SJCRH30 (cell line): ENCODE data around the gene ADAMTS5. TPM values are rescaled to one million over a fixed set of nuclear protein-coding genes. Genes with fewer than 3 reads are reported as not detected.
A peak's percentile ranks its signal among the peaks of the same experiment; 100 is the strongest.

Source experiments
- DNase-seq, 2 experiments: peaks; one replicate each; pipeline ENCODE4 v3.0.0-alpha.2; 2015 to 2020
- H3K27ac ChIP-seq: fragments of 250-450 bp; sonication (Bioruptor Pico); 2 replicates; pipeline ENCODE4 v1.5.1; 2020; ENCODE audit warnings: mild to moderate bottlenecking, moderate library complexity
- H3K27me3 ChIP-seq: fragments of 250-450 bp; sonication (Bioruptor Pico); 2 replicates; pipeline ENCODE4 v1.5.1; 2020; ENCODE audit warnings: mild to moderate bottlenecking, moderate library complexity
- H3K36me3 ChIP-seq: fragments of 250-450 bp; sonication (Bioruptor Pico); 2 replicates; pipeline ENCODE4 v1.5.1; 2020; ENCODE audit warnings: mild to moderate bottlenecking, moderate library complexity
- H3K4me1 ChIP-seq: fragments of 250-450 bp; sonication (Bioruptor Pico); 2 replicates; pipeline ENCODE4 v1.5.1; 2020; ENCODE audit warnings: mild to moderate bottlenecking, moderate library complexity
- H3K4me3 ChIP-seq: fragments of 250-450 bp; sonication (Bioruptor Pico); 2 replicates; pipeline ENCODE4 v1.5.1; 2020; ENCODE audit warnings: mild to moderate bottlenecking, moderate library complexity
- H3K9me3 ChIP-seq: fragments of 250-450 bp; sonication (Bioruptor Pico); replicated peaks from 2 replicates; pipeline ENCODE4 v1.5.1; 2020; ENCODE audit warnings: mild to moderate bottlenecking, moderate library complexity
- total RNA-seq: library from RNA; depleted of rRNA; stranded (reverse); fragments of >200 nt; shearing (Covaris generic); gene quantifications from 2 replicates; pipeline ENCODE4 v1.2.3, GENCODE V29; 2014

The ADAMTS5 gene
- total RNA-seq, 1 experiment from 2014 or later = 14.2 TPM

DNA sequence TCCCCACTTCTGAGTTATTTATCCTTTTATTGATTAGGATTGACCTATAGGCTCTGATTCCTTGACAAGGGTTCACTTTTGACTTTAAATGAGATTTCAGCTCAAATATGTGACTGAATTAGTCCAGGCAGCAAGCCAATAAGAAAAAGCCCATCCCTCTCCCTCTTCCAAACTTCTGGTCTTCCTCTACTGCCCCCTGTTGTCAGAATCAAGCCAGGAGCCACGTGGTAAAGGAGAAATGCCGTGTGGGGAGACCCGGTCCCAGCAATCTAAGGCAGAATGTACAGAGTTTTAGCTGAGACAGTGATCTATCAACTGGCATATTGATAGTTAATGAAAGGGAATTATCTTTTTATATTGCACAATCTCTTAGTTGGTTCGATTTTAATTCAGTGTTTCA lies 5.2 kb downstream of the ADAMTS5 start:
- DNase-seq = peak; percentile 47 to 73
- Histone ChIP-seq H3K36me3 (peaks cover 64% of the 10 kb centered on the region), H3K4me3 (no peak overlapping the region), H3K9me3 (no peaks in the 10 kb centered on the region), H3K27ac (no peak overlapping the region), H3K4me1 (peaks cover 51% of the 10 kb centered on the region), H3K27me3 (no peaks in the 10 kb centered on the region)

- H3K4me1 ChIP-seq = peaks cover 76% of the 10 kb centered on the region
- no peaks in the 10 kb centered on the region for H3K9me3 ChIP-seq
- no peak for DNase-seq
- H3K27ac ChIP-seq = no peak overlapping the region
- no peak overlapping the region for H3K4me3 ChIP-seq
- peaks cover 66% of the 10 kb centered on the region for H3K36me3 ChIP-seq
- H3K27me3 ChIP-seq = no peaks in the 10 kb centered on the region
These were observed 8.1 kb downstream of the ADAMTS5 start for GRCh38 chr21:26958788-26959187.

GRCh38 chr21:26956813-26957212 lies 10.1 kb downstream of the ADAMTS5 start:
- Histone ChIP-seq H3K27ac (no peak overlapping the region), H3K4me1 (peaks cover 83% of the 10 kb centered on the region), H3K4me3 (no peak overlapping the region), H3K36me3 (peaks cover 69% of the 10 kb centered on the region), H3K9me3 (no peaks in the 10 kb centered on the region), H3K27me3 (no peaks in the 10 kb centered on the region)
- no peak for DNase-seq

DNA sequence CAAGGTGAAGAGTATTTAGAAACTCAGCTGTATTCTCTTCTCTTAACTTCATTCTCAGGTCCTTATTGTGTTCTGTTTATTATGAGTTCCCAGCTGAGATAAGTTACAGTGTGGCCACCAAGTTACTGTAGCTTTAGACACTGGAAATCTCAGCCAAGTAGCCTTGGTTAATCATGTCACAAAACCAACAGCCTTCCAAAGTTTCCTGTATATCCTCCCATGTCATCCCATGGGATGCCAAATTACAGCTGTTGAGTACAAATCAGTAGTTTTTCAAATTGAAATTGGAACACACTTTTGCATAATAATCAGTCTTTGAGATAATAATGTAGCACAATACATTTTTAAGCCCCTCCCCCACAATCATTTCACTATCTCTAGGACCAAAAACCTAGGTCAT lies 10.7 kb downstream of the ADAMTS5 start:
- Histone ChIP-seq H3K9me3 (no peaks in the 10 kb centered on the region), H3K27ac (peak overlapping the region; percentile 89), H3K36me3 (peaks cover 66% of the 10 kb centered on the region), H3K4me1 (peaks cover 79% of the 10 kb centered on the region), H3K4me3 (no peak overlapping the region), H3K27me3 (no peaks in the 10 kb centered on the region)
- peak in 1 of 2 experiments; percentile 46 for DNase-seq

- Histone ChIP-seq H3K4me3 (no peak overlapping the region), H3K27ac (peak overlapping the region; percentile 89), H3K9me3 (no peaks in the 10 kb centered on the region), H3K4me1 (peaks cover 70% of the 10 kb centered on the region), H3K36me3 (peaks cover 65% of the 10 kb centered on the region), H3K27me3 (no peaks in the 10 kb centered on the region)
- peak; percentile 93 to 96 for DNase-seq
These were observed 12.2 kb downstream of the ADAMTS5 start for GRCh38 chr21:26954662-26955121.

GRCh38 chr21:26952374-26953066 lies 14.4 kb downstream of the ADAMTS5 start:
- Histone ChIP-seq H3K36me3 (peaks cover 67% of the 10 kb centered on the region), H3K4me1 (peaks cover 67% of the 10 kb centered on the region), H3K9me3 (no peaks in the 10 kb centered on the region), H3K4me3 (no peak overlapping the region), H3K27ac (peak overlapping the region; percentile 89), H3K27me3 (no peaks in the 10 kb centered on the region)
- no peak for DNase-seq

- no peak for DNase-seq
- no peak overlapping the region for H3K27ac ChIP-seq
- H3K4me1 ChIP-seq = peaks cover 65% of the 10 kb centered on the region
- no peaks in the 10 kb centered on the region for H3K9me3 ChIP-seq
- H3K36me3 ChIP-seq = peaks cover 72% of the 10 kb centered on the region
- H3K27me3 ChIP-seq = no peaks in the 10 kb centered on the region
- no peak overlapping the region for H3K4me3 ChIP-seq
These were observed 17.1 kb downstream of the ADAMTS5 start for GRCh38 chr21:26949830-26950229.

DNA sequence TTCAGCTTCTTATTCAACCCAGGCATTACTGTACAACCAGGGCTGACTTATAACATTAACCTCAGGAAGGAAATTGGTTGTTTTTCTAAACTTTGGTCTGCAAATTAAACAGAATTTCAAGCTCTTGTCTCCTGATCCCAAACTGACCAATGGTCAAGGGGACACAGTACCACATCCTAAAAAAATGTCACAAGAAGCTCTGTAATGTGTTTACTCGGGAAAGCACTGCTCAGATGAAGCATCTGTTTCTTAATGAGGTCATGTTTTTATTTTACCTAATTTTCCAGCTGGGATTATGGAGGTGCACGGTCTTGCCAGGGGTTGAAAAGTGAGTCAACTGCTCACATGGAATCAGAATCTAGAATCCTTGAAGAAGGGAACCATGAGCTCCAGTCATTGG lies 18.7 kb downstream of the ADAMTS5 start:
- Histone ChIP-seq H3K9me3 (no peaks in the 10 kb centered on the region), H3K4me3 (no peak overlapping the region), H3K36me3 (peaks cover 79% of the 10 kb centered on the region), H3K27me3 (no peaks in the 10 kb centered on the region), H3K4me1 (peaks cover 52% of the 10 kb centered on the region), H3K27ac (peak overlapping the region; percentile 80)
- DNase-seq = no peak

- H3K27me3 ChIP-seq = no peaks in the 10 kb centered on the region
- peaks cover 39% of the 10 kb centered on the region for H3K4me1 ChIP-seq
- H3K4me3 ChIP-seq = no peak overlapping the region
- H3K9me3 ChIP-seq = no peaks in the 10 kb centered on the region
- peak overlapping the region; percentile 80 for H3K27ac ChIP-seq
- no peak for DNase-seq
- H3K36me3 ChIP-seq = peaks cover 79% of the 10 kb centered on the region
These were observed 20.0 kb downstream of the ADAMTS5 start for GRCh38 chr21:26946744-26947446.

- Histone ChIP-seq H3K27me3 (no peaks in the 10 kb centered on the region), H3K36me3 (peaks cover 81% of the 10 kb centered on the region), H3K9me3 (no peaks in the 10 kb centered on the region), H3K27ac (peak overlapping the region; percentile 80), H3K4me3 (peak overlapping the region; percentile 6; the same call in 1 of the 2 replicates), H3K4me1 (peaks cover 43% of the 10 kb centered on the region)
- DNase-seq = peak; percentile 53 to 67
These were observed 20.8 kb downstream of the ADAMTS5 start for GRCh38 chr21:26945916-26946675.

GRCh38 chr21:26943921-26944320 lies 23.0 kb downstream of the ADAMTS5 start:
- Histone ChIP-seq H3K36me3 (peaks cover 84% of the 10 kb centered on the region), H3K27ac (no peak overlapping the region), H3K9me3 (no peaks in the 10 kb centered on the region), H3K4me1 (peaks cover 43% of the 10 kb centered on the region), H3K4me3 (no peak overlapping the region), H3K27me3 (no peaks in the 10 kb centered on the region)
- no peak for DNase-seq

GRCh38 chr21:26941421-26941820 lies 25.5 kb downstream of the ADAMTS5 start:
- H3K27me3 ChIP-seq = no peaks in the 10 kb centered on the region
- DNase-seq = no peak
- H3K36me3 ChIP-seq = peaks cover 88% of the 10 kb centered on the region
- peaks cover 21% of the 10 kb centered on the region for H3K4me1 ChIP-seq
- no peaks in the 10 kb centered on the region for H3K9me3 ChIP-seq
- no peak overlapping the region; the same call in 1 of the 2 replicates for H3K27ac ChIP-seq
- no peak overlapping the region for H3K4me3 ChIP-seq

DNA sequence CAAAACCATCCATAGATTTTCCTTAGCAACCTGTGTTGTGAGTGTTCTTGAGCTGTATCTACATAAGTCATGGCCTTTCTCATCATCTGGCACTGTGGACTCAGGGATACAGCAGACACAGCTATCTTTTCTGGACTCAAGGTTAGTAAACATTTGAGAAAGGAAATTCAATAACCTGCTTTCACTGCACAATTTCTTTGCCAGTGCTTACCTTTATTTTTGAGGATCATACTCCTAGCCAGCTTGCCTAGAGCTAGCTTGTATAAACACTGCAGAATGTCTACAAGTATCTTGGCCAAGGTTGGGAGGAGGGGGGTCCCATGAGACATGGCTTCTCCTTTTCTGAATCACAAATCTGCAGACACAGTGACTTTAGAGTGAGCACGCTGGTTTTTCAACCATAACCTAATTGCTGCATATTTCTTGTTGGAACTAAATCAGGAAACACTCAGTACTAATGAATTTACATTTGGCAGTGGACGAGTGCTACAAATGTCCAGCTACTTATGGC lies 27.2 kb downstream of the ADAMTS5 start:
- Histone ChIP-seq H3K36me3 (peaks cover 97% of the 10 kb centered on the region), H3K27me3 (no peaks in the 10 kb centered on the region), H3K27ac (no peak overlapping the region), H3K9me3 (no peaks in the 10 kb centered on the region), H3K4me3 (no peak overlapping the region), H3K4me1 (peaks cover 8% of the 10 kb centered on the region; the same call in 1 of the 2 replicates)
- DNase-seq = no peak

DNA sequence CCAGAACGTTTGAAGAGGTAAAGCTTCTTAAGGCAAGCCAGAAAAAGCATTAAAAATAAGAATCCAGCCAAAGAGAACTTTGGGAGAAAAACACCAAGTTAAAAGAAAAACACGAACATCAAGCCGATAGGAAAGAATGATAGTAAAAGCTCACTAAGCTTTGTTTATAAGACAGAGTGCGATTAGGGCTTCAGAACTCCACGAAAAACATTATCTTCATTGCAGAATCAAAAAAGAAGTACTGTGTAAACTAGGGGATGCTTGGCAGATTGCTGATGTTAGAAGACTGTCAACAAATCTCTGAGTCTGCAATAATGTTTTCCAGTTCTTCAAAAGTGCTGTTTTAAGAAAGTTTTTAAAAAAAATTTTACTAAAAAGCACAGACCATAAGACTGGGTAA lies 30.2 kb downstream of the ADAMTS5 start:
- no peak for DNase-seq
- peaks cover 6% of the 10 kb centered on the region; the same call in 1 of the 2 replicates for H3K4me1 ChIP-seq
- no peak overlapping the region for H3K4me3 ChIP-seq
- no peaks in the 10 kb centered on the region for H3K27me3 ChIP-seq
- H3K9me3 ChIP-seq = no peaks in the 10 kb centered on the region
- H3K36me3 ChIP-seq = peaks cover 95% of the 10 kb centered on the region
- H3K27ac ChIP-seq = no peak overlapping the region
